Uterus (tissue), 2 donors: ENCODE results near the gene SUPT3H.

Experiments used
- CTCF ChIP-seq, 4 experiments: fragments of 200-600 bp in 2 of 4; fragments of 450-650 bp in 2 of 4; sonication (generic) in 2 of 4; IDR thresholded peaks; one replicate each; pipeline ENCODE4 v1.5.1; 2016 to 2019; ENCODE audit warnings: antibody characterized with exemption in 4 of 4, mild to moderate bottlenecking in 2 of 4, moderate library complexity in 1 of 4
- POLR2A ChIP-seq, 2 donors: fragments of 450-650 bp; IDR thresholded peaks; one replicate each; pipeline ENCODE4 v1.6.1; 2016; ENCODE audit warnings: antibody characterized with exemption in 2 of 2, mild to moderate bottlenecking in 1 of 2, moderate library complexity in 1 of 2

GRCh38 chr6:45200510-45200909 is 177.2 kb downstream of the SUPT3H start:
- TF ChIP-seq CTCF (IDR thresholded peaks at IDR 0.05): no peak
- TF ChIP-seq POLR2A (IDR thresholded peaks at IDR 0.05): no peak
